ENCODE data around the gene PHF21A. TPM values are rescaled to one million over a fixed set of nuclear protein-coding genes. Genes with fewer than 3 reads are reported as not detected.

The PHF21A gene
- total and polyA plus RNA-seq, 2 of the 13 experiments (the other 11 are each of a cell fraction or from before 2014, with no cell fraction given): 4.1 to 34.6 TPM

DNA sequence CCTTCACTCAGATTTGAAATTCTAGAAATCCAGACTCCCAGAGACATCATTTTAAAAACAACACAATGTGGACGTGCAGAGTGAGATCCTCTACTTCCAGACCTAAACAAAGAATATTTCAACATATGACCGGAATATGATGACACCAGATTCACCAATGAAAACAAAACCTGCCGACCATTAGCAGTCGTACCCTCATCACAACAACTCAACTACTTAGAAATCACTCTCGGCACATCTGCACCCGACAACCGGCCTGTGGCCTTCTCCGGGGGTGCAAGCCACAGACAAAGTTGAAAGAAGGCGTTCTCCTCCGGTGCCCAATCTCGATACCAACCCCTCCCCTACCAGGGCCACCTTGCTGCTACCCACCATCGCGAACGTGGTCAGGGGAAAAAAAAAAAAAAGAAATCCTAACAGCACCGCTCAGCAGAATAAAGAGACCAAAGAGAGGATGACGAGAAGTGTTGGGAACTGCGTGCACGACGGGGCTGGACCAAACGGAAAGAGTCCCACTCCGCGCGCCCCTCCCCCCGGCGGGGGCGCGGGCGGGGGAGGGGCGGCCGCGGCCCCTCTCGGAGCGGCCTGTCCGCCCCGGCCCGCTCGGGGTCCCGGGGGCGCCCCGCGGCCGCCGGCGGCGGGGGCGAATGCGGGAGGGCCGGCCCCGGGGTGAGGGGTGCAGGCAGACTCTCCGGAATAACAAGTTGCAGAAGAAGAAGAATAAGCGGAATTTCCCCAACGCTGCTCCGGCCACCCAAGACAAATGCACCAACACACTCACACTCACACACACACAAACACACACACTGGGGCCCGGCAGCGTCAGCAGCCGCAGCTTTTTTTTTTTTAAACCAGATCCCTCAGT lies 1.7 kb downstream of the PHF21A start (continued):
- TF ChIP-seq, protein P1, sequence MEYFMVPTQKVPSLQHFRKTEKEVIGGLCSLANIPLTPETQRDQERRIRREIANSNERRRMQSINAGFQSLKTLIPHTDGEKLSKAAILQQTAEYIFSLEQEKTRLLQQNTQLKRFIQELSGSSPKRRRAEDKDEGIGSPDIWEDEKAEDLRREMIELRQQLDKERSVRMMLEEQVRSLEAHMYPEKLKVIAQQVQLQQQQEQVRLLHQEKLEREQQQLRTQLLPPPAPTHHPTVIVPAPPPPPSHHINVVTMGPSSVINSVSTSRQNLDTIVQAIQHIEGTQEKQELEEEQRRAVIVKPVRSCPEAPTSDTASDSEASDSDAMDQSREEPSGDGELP (IDR thresholded peaks at IDR 0.05; ENCODE audit: borderline replicate concordance, low read depth): peak; percentile 10; the same call in 1 of the 2 replicates
- TF ChIP-seq ESRRA (CRISPR knock-in tag; IDR thresholded peaks at IDR 0.05; ENCODE audit: low read depth) (no peak), NCOA2 (CRISPR knock-in tag; IDR thresholded peaks at IDR 0.05) (no peak; the same call in 1 of the 2 replicates), ZEB1 (IDR thresholded peaks at IDR 0.05; ENCODE audit: insufficient replicate concordance, low read depth) (no peak), ZBTB21 (CRISPR knock-in tag; IDR thresholded peaks at IDR 0.05) (no peak), ZNF30 (CRISPR knock-in tag; IDR thresholded peaks at IDR 0.05) (no peak), ZNF501 (CRISPR knock-in tag; IDR thresholded peaks at IDR 0.05) (no peak; the same call in 1 of the 2 replicates), NRL (CRISPR knock-in tag; IDR thresholded peaks at IDR 0.05; ENCODE audit: borderline replicate concordance) (no peak), HDAC1 (CRISPR knock-in tag; IDR thresholded peaks at IDR 0.05) (peak; percentile 12; the same call in 1 of the 2 replicates), ZFP90 (CRISPR knock-in tag; IDR thresholded peaks at IDR 0.05; ENCODE audit: borderline replicate concordance) (no peak)
- TF ChIP-seq, protein P2, sequence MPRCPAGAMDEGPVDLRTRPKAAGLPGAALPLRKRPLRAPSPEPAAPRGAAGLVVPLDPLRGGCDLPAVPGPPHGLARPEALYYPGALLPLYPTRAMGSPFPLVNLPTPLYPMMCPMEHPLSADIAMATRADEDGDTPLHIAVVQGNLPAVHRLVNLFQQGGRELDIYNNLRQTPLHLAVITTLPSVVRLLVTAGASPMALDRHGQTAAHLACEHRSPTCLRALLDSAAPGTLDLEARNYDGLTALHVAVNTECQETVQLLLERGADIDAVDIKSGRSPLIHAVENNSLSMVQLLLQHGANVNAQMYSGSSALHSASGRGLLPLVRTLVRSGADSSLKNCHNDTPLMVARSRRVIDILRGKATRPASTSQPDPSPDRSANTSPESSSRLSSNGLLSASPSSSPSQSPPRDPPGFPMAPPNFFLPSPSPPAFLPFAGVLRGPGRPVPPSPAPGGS (CRISPR knock-in tag; IDR thresholded peaks at IDR 0.05): no peak
- TF ChIP-seq, protein P3, sequence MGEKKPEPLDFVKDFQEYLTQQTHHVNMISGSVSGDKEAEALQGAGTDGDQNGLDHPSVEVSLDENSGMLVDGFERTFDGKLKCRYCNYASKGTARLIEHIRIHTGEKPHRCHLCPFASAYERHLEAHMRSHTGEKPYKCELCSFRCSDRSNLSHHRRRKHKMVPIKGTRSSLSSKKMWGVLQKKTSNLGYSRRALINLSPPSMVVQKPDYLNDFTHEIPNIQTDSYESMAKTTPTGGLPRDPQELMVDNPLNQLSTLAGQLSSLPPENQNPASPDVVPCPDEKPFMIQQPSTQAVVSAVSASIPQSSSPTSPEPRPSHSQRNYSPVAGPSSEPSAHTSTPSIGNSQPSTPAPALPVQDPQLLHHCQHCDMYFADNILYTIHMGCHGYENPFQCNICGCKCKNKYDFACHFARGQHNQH (CRISPR knock-in tag; IDR thresholded peaks at IDR 0.05): no peak; the same call in none of the 2 replicates
- TF ChIP-seq, protein P4, sequence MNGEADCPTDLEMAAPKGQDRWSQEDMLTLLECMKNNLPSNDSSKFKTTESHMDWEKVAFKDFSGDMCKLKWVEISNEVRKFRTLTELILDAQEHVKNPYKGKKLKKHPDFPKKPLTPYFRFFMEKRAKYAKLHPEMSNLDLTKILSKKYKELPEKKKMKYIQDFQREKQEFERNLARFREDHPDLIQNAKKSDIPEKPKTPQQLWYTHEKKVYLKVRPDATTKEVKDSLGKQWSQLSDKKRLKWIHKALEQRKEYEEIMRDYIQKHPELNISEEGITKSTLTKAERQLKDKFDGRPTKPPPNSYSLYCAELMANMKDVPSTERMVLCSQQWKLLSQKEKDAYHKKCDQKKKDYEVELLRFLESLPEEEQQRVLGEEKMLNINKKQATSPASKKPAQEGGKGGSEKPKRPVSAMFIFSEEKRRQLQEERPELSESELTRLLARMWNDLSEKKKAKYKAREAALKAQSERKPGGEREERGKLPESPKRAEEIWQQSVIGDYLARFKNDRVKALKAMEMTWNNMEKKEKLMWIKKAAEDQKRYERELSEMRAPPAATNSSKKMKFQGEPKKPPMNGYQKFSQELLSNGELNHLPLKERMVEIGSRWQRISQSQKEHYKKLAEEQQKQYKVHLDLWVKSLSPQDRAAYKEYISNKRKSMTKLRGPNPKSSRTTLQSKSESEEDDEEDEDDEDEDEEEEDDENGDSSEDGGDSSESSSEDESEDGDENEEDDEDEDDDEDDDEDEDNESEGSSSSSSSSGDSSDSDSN (CRISPR knock-in tag; IDR thresholded peaks at IDR 0.05): peak; percentile 38; the same call in 1 of the 2 replicates
- TF ChIP-seq, protein P5, sequence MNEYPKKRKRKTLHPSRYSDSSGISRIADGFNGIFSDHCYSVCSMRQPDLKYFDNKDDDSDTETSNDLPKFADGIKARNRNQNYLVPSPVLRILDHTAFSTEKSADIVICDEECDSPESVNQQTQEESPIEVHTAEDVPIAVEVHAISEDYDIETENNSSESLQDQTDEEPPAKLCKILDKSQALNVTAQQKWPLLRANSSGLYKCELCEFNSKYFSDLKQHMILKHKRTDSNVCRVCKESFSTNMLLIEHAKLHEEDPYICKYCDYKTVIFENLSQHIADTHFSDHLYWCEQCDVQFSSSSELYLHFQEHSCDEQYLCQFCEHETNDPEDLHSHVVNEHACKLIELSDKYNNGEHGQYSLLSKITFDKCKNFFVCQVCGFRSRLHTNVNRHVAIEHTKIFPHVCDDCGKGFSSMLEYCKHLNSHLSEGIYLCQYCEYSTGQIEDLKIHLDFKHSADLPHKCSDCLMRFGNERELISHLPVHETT (CRISPR knock-in tag; conservative IDR thresholded peaks at IDR 0.05): no peak
- TF ChIP-seq, protein P6, sequence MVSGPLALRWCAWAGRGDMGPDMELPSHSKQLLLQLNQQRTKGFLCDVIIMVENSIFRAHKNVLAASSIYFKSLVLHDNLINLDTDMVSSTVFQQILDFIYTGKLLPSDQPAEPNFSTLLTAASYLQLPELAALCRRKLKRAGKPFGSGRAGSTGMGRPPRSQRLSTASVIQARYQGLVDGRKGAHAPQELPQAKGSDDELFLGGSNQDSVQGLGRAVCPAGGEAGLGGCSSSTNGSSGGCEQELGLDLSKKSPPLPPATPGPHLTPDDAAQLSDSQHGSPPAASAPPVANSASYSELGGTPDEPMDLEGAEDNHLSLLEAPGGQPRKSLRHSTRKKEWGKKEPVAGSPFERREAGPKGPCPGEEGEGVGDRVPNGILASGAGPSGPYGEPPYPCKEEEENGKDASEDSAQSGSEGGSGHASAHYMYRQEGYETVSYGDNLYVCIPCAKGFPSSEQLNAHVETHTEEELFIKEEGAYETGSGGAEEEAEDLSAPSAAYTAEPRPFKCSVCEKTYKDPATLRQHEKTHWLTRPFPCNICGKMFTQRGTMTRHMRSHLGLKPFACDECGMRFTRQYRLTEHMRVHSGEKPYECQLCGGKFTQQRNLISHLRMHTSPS (CRISPR knock-in tag; IDR thresholded peaks at IDR 0.05; ENCODE audit: low read depth): no peak
